Vagina (tissue), 2 donors: ENCODE results near the gene MSI2.

Experiments used
- POLR2A ChIP-seq, 2 donors: fragments of 450-650 bp; IDR thresholded peaks; one replicate each; pipeline ENCODE4 v1.6.1; 2017; ENCODE audit warnings: antibody characterized with exemption in 2 of 2, mild to moderate bottlenecking in 2 of 2, moderate library complexity in 2 of 2
- POLR2AphosphoS5 ChIP-seq, 2 donors: sonication (generic); formaldehyde crosslinking; IDR thresholded peaks; one replicate each; pipeline ENCODE4 v1.9.0; 2017; ENCODE audit warnings: antibody characterized with exemption in 2 of 2, mild to moderate bottlenecking in 2 of 2, low read depth in 1 of 2; ENCODE audit not compliant: insufficient read depth in 1 of 2
- TF ChIP-seq, protein P1 (sequence below), 3 experiments: fragments of 450-650 bp in 2 of 3; fragments of 200-600 bp in 1 of 3; sonication (generic) in 1 of 3; IDR thresholded peaks; one replicate each; pipeline ENCODE4 v1.5.1; 2017 to 2019; ENCODE audit warnings: antibody characterized with exemption in 3 of 3, mild to moderate bottlenecking in 2 of 3, moderate library complexity in 2 of 3

DNA sequence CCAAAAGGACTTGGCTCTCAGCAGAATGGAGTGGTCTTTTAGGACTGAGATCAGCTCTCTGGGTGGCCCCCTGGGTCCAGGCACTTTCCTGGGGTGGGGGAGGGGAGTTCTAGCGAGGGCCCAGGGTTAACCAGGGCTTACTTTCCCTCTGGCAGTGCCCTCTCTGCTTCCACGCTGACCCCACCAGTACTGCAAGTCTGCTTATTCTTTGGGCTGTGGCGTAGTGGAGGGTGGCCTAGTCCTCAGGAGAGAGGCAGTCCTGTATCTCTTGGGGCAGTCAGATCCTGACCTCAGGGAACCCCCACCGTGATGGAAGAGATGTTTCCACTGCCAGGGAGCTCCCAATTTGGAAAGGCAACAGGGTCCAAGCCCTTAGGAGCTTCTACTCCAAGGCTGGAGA is 409.4 kb downstream of the MSI2 start:
- TF ChIP-seq, protein P1, sequence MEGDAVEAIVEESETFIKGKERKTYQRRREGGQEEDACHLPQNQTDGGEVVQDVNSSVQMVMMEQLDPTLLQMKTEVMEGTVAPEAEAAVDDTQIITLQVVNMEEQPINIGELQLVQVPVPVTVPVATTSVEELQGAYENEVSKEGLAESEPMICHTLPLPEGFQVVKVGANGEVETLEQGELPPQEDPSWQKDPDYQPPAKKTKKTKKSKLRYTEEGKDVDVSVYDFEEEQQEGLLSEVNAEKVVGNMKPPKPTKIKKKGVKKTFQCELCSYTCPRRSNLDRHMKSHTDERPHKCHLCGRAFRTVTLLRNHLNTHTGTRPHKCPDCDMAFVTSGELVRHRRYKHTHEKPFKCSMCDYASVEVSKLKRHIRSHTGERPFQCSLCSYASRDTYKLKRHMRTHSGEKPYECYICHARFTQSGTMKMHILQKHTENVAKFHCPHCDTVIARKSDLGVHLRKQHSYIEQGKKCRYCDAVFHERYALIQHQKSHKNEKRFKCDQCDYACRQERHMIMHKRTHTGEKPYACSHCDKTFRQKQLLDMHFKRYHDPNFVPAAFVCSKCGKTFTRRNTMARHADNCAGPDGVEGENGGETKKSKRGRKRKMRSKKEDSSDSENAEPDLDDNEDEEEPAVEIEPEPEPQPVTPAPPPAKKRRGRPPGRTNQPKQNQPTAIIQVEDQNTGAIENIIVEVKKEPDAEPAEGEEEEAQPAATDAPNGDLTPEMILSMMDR (IDR thresholded peaks at IDR 0.05): no peak
- TF ChIP-seq POLR2A (IDR thresholded peaks at IDR 0.05) (no peak), POLR2AphosphoS5 (IDR thresholded peaks at IDR 0.05; ENCODE audit: insufficient read depth in 1 of 2, low read depth in 1 of 2) (no peak)
